Ishikawa (cell line): ENCODE results near the gene IGF1R.

ENCODE experiments used
- CREB1 ChIP-seq: IDR thresholded peaks from 2 replicates; pipeline ENCODE4 v1.6.1; 2012; ENCODE audit warnings: low read depth
- EGR1 ChIP-seq: IDR thresholded peaks from 2 replicates; pipeline ENCODE4 v1.6.1; 2012
- EP300 ChIP-seq: IDR thresholded peaks from 2 replicates; pipeline ENCODE4 v1.6.1; 2012; ENCODE audit warnings: borderline replicate concordance
- RAD21 ChIP-seq: IDR thresholded peaks from 2 replicates; pipeline ENCODE4 v1.6.1; 2012; ENCODE audit warnings: low read depth
- TAF1 ChIP-seq: IDR thresholded peaks from 2 replicates; pipeline ENCODE4 v1.6.1; 2012; ENCODE audit warnings: low read depth, mild to moderate bottlenecking
- TEAD4 ChIP-seq: IDR thresholded peaks from 2 replicates; pipeline ENCODE4 v1.6.1; 2012
- YY1 ChIP-seq: IDR thresholded peaks from 2 replicates; pipeline ENCODE4 v1.6.1; 2012; ENCODE audit warnings: low read depth

DNA sequence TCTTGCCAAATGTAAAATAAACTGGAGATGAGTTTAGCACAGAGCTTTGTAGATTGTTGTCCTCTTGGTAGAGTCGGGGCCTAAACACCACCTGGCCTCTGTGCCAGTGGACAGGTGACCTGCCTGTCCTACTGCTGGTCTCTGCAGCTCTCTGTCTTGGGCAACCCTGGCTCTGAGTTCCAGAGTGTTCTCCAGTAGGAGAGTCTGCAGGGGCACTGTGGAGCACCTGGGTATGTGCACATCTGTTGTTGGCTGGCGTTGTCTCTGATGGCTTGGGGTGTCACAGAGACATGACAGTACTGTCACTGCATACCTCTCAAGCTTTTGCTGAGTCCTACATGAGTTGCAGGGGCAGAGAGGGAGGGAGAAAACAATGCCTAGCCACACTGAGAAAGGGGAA is 112.6 kb downstream of the IGF1R start:
- TF ChIP-seq CREB1 = no peak
- no peak for TF ChIP-seq TEAD4
- no peak for TF ChIP-seq EGR1
- no peak for TF ChIP-seq YY1
- no peak for TF ChIP-seq TAF1
- no peak for TF ChIP-seq RAD21
- TF ChIP-seq EP300 = no peak
